GM18519 (cell line): Measurements from ENCODE around the gene FBXO10.
A peak's percentile ranks its signal among the peaks of the same experiment; 100 is the strongest.

Source experiments
- ATAC-seq: cut with Tn5 transposase; IDR thresholded peaks from one replicate; pipeline ENCODE4 v1.9.1; 2021; ENCODE audit warnings: mild to moderate bottlenecking, moderate library complexity; ENCODE audit not compliant: unreplicated experiment, low FRiP score

The FBXO10 gene

GRCh38 chr9:37554318-37554717 lies 21.9 kb downstream of the FBXO10 start:
- ATAC-seq, result no peak

- no peak for ATAC-seq
Measured at GRCh38 chr9:37551888-37552287, 24.3 kb downstream of the FBXO10 start.

GRCh38 chr9:37551468-37551867 lies 24.7 kb downstream of the FBXO10 start:
- no peak for ATAC-seq

- ATAC-seq, result no peak
Measured at GRCh38 chr9:37550781-37551180, 25.4 kb downstream of the FBXO10 start.

- ATAC-seq, result no peak
Measured at GRCh38 chr9:37549527-37549926, 26.7 kb downstream of the FBXO10 start.

- no peak for ATAC-seq
Measured at GRCh38 chr9:37547328-37547878, 28.8 kb downstream of the FBXO10 start.

- ATAC-seq, result no peak
Measured at GRCh38 chr9:37543468-37543867, 32.7 kb downstream of the FBXO10 start.

- ATAC-seq, result no peak
Measured at GRCh38 chr9:37542895-37543294, 33.3 kb downstream of the FBXO10 start.

GRCh38 chr9:37542488-37542887 lies 33.7 kb downstream of the FBXO10 start:
- ATAC-seq, result no peak

GRCh38 chr9:37541465-37541864 lies 34.7 kb downstream of the FBXO10 start:
- no peak for ATAC-seq

GRCh38 chr9:37540634-37541033 lies 35.5 kb downstream of the FBXO10 start:
- no peak for ATAC-seq

GRCh38 chr9:37539634-37540033 lies 36.5 kb downstream of the FBXO10 start:
- ATAC-seq, result no peak

GRCh38 chr9:37538099-37538498 lies 38.1 kb downstream of the FBXO10 start:
- ATAC-seq, result no peak

GRCh38 chr9:37534901-37535300 lies 41.3 kb downstream of the FBXO10 start:
- no peak for ATAC-seq

GRCh38 chr9:37534412-37534811 lies 41.8 kb downstream of the FBXO10 start:
- ATAC-seq, result no peak

- no peak for ATAC-seq
Measured at GRCh38 chr9:37531699-37532098, 44.5 kb downstream of the FBXO10 start.

- ATAC-seq, result peak; percentile 69
Measured at GRCh38 chr9:37528652-37529471, 47.3 kb downstream of the FBXO10 start.

GRCh38 chr9:37523916-37524315 lies 52.3 kb downstream of the FBXO10 start:
- no peak for ATAC-seq

- ATAC-seq, result no peak
Measured at GRCh38 chr9:37522971-37523370, 53.2 kb downstream of the FBXO10 start.

GRCh38 chr9:37521111-37521510 lies 55.1 kb downstream of the FBXO10 start:
- ATAC-seq, result no peak

GRCh38 chr9:37520641-37521040 lies 55.5 kb downstream of the FBXO10 start:
- no peak for ATAC-seq

GRCh38 chr9:37517923-37518322 lies 58.3 kb downstream of the FBXO10 start:
- ATAC-seq, result no peak
